HFF-Myc (cell line): ENCODE results near the gene TLE6.
A peak's percentile ranks its signal among the peaks of the same experiment; 100 is the strongest.

Experiments used
- DNase-seq: peaks from one replicate; pipeline ENCODE4 v3.0.0-alpha.2; 2011; ENCODE audit warnings: low read depth; ENCODE audit errors: extremely low read depth
- H3K4me3 ChIP-seq: replicated peaks from 2 replicates; pipeline ENCODE4 v1.5.1; 2011; ENCODE audit warnings: low read depth, mild to moderate bottlenecking, control low read depth, low read length
- TF ChIP-seq, protein P1 (sequence below): IDR thresholded peaks from 2 replicates; pipeline ENCODE4 v1.5.1; 2012; ENCODE audit warnings: mild to moderate bottlenecking, low read depth, low read length, control low read depth; ENCODE audit errors: missing control alignments

The TLE6 gene

DNA sequence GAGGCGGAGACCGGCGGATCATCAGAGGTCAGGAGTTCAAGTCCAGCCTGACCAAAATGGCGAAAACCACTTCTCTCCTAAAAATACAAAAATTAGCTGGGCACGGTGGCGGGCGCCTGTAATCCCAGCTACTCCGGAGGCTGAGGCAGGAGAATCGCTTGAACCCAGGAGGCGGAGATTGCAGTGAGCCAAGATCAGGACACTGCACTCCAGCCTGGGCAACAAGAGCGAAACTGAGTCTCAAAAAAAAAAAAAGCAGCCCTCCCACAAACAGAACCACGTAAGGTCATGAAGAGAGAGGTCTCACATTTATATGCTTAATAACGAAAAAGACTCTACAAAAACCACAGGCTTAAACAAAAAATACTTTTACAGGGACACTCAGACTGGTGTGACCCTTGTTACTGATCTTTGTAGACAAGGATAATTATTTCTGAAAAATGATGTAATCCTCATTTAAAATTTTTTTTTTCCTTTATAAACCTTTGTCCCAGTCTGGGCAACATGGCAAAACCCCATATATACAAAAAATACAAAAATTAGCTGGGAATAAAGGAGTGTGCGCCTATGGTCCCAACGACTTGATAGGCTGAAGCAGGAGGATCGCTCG, 31.7 kb upstream of the TLE6 start:
- H3K4me3 ChIP-seq = peak overlapping the region; percentile 84
- TF ChIP-seq, protein P1, sequence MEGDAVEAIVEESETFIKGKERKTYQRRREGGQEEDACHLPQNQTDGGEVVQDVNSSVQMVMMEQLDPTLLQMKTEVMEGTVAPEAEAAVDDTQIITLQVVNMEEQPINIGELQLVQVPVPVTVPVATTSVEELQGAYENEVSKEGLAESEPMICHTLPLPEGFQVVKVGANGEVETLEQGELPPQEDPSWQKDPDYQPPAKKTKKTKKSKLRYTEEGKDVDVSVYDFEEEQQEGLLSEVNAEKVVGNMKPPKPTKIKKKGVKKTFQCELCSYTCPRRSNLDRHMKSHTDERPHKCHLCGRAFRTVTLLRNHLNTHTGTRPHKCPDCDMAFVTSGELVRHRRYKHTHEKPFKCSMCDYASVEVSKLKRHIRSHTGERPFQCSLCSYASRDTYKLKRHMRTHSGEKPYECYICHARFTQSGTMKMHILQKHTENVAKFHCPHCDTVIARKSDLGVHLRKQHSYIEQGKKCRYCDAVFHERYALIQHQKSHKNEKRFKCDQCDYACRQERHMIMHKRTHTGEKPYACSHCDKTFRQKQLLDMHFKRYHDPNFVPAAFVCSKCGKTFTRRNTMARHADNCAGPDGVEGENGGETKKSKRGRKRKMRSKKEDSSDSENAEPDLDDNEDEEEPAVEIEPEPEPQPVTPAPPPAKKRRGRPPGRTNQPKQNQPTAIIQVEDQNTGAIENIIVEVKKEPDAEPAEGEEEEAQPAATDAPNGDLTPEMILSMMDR = no peak
- DNase-seq = no peak

DNA sequence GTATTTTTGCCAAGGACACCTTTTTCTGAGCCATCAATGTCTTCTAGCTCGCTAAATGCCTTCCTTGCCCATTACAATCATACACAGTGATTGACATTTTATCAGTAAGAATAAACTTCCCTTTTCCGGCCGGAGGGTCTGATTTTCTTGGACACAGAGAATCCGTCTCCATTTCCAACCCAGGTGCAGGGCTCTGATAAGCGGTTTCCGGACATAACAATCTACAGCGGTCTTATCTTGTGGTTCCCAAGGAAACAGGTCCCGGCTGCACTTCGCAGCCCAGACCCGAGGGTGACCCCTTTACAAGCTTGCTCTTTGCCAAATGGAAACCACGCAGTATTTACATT, 27.5 kb upstream of the TLE6 start:
- TF ChIP-seq, protein P1 = no peak
- H3K4me3 ChIP-seq = peak overlapping the region; percentile 99
- DNase-seq = no peak

GRCh38 chr19:2950286-2951124, 26.9 kb upstream of the TLE6 start:
- TF ChIP-seq, protein P1 = no peak
- peak; percentile 99 for DNase-seq
- H3K4me3 ChIP-seq = peak overlapping the region; percentile 99

- DNase-seq = no peak
- TF ChIP-seq, protein P1 = no peak
- no peak overlapping the region for H3K4me3 ChIP-seq
Measured at GRCh38 chr19:2952953-2953481, 24.3 kb upstream of the TLE6 start.

GRCh38 chr19:2957160-2957559, 20.2 kb upstream of the TLE6 start:
- no peak overlapping the region for H3K4me3 ChIP-seq
- TF ChIP-seq, protein P1 = no peak
- DNase-seq = no peak

DNA sequence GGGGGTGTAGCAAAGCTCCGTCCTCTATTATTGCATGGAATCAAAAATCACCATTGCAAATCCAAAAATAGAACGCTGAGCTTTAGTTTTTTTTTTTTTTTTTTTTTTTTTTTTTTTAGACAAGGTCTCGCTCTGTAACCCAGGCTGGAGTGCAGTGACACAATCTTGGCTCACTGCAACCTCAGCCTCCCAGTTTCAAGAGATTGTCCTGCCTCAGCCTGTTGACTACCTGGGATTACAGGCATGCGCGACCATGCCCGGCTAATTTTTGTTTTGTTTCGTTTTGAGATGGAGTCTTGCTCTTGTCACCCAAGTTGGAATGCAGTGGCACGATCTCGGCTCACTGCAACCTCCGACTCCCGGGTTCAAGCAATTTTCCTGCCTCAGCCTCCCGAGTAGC, 17.2 kb upstream of the TLE6 start:
- no peak for DNase-seq
- TF ChIP-seq, protein P1 = no peak
- H3K4me3 ChIP-seq = no peak overlapping the region
